Central memory CD4-positive, alpha-beta T cell (primary cell): ENCODE results near the gene SOBP.
"Not testable (repeated sequence)": the region's sequence is repeated elsewhere in the genome, so short reads cannot be mapped to it uniquely, and the experiment has no call there.

Experiments used
- DNase-seq: peaks from one replicate; pipeline ENCODE4 v3.0.0; 2022

Gene SOBP

GRCh38 chr6:107524626-107525025 lies 34.7 kb downstream of the SOBP start:
- no peak for DNase-seq

GRCh38 chr6:107531868-107532267 lies 42.0 kb downstream of the SOBP start:
- no peak for DNase-seq

- DNase-seq = no peak
These were observed 42.8 kb downstream of the SOBP start for GRCh38 chr6:107532706-107533105.

GRCh38 chr6:107533415-107534059 lies 43.6 kb downstream of the SOBP start:
- DNase-seq = no peak

GRCh38 chr6:107534571-107535141 lies 44.7 kb downstream of the SOBP start:
- no peak for DNase-seq

GRCh38 chr6:107535626-107536025 lies 45.7 kb downstream of the SOBP start:
- no peak for DNase-seq

GRCh38 chr6:107536180-107536961 lies 46.5 kb downstream of the SOBP start:
- no peak for DNase-seq

- DNase-seq = no peak
These were observed 47.6 kb downstream of the SOBP start for GRCh38 chr6:107537559-107537958.

- no peak for DNase-seq
These were observed 49.0 kb downstream of the SOBP start for GRCh38 chr6:107538856-107539387.

- no peak for DNase-seq
These were observed 49.5 kb downstream of the SOBP start for GRCh38 chr6:107539409-107539808.

- DNase-seq = no peak
These were observed 50.0 kb downstream of the SOBP start for GRCh38 chr6:107539849-107540464.

- DNase-seq = no peak
These were observed 50.5 kb downstream of the SOBP start for GRCh38 chr6:107540465-107540857.

GRCh38 chr6:107542192-107542668 lies 52.3 kb downstream of the SOBP start:
- DNase-seq = no peak

- no peak for DNase-seq
These were observed 53.2 kb downstream of the SOBP start for GRCh38 chr6:107543088-107543487.

GRCh38 chr6:107543567-107543966 lies 53.6 kb downstream of the SOBP start:
- DNase-seq = no peak

GRCh38 chr6:107545763-107546162 lies 55.8 kb downstream of the SOBP start:
- no peak for DNase-seq

GRCh38 chr6:107546691-107547450 lies 57.0 kb downstream of the SOBP start:
- DNase-seq = no peak

GRCh38 chr6:107547451-107547840 lies 57.5 kb downstream of the SOBP start:
- no peak for DNase-seq

- DNase-seq = no peak
These were observed 60.4 kb downstream of the SOBP start for GRCh38 chr6:107550241-107550840.

- no peak for DNase-seq
These were observed 61.0 kb downstream of the SOBP start for GRCh38 chr6:107550906-107551305.

- not testable (repeated sequence) for DNase-seq
These were observed 63.2 kb downstream of the SOBP start for GRCh38 chr6:107553121-107553520.

- DNase-seq = no peak
These were observed 64.4 kb downstream of the SOBP start for GRCh38 chr6:107554326-107554725.
